K562 (cell line): ENCODE data around the gene AP3B2. TPM values are rescaled to one million over a fixed set of nuclear protein-coding genes. Genes with fewer than 3 reads are reported as not detected.

Experiments
- ADNP ChIP-seq: fragments of 200-800 bp; sonication (Bioruptor generic); IDR thresholded peaks from 2 replicates; pipeline ENCODE4 v1.6.1; 2016; ENCODE audit warnings: missing genetic modification characterization, missing compliant biosample characterization
- BRD4 ChIP-seq: fragments of 200-600 bp; sonication (generic); IDR thresholded peaks from 2 replicates; pipeline ENCODE4 v1.6.1; 2017; ENCODE audit warnings: inconsistent platforms
- CBX5 ChIP-seq: IDR thresholded peaks from 2 replicates; pipeline ENCODE4 v1.6.1; 2014; ENCODE audit warnings: low read depth, borderline replicate concordance
- EHMT2 ChIP-seq: fragments of 450-650 bp; IDR thresholded peaks from 2 replicates; pipeline ENCODE4 v1.6.1; 2018; ENCODE audit warnings: antibody characterized with exemption
- ELF4 ChIP-seq: fragments of 450-650 bp; formaldehyde crosslinking; IDR thresholded peaks from 2 replicates; pipeline ENCODE4 v1.4.0; 2022; ENCODE audit warnings: missing genetic modification characterization
- ID3 ChIP-seq, 2 experiments: fragments of 250-450 bp in 1 of 2; fragments of 450-650 bp in 1 of 2; sonication (Bioruptor Pico) in 1 of 2; IDR thresholded peaks; 2 replicates each; pipeline versions ENCODE4 v1.6.1 to v1.8.0; 2016 to 2021; ENCODE audit warnings: mild to moderate bottlenecking in 2 of 2, moderate library complexity in 2 of 2, missing compliant biosample characterization in 1 of 2, missing genetic modification characterization in 1 of 2
- JUND ChIP-seq, 2 experiments: IDR thresholded peaks; 2 replicates in 1 of 2; 3 replicates in 1 of 2; pipeline ENCODE4 v1.6.1; 2011; ENCODE audit warnings: borderline replicate concordance in 2 of 2, low read depth in 2 of 2, low read length in 2 of 2, improper control_type of control experiment in 1 of 2, missing biosample characterization in 1 of 2, missing genetic modification characterization in 1 of 2, missing genetic modification reagents in 1 of 2
- MLLT1 ChIP-seq, 2 experiments: fragments of 450-650 bp; IDR thresholded peaks; 2 replicates each; pipeline ENCODE4 v1.6.1; 2016
- REST ChIP-seq, 2 experiments: fragments of 450-650 bp; formaldehyde crosslinking in 1 of 2; IDR thresholded peaks; 2 replicates each; pipeline versions ENCODE4 v1.4.0 to v1.6.1; 2014 to 2020; ENCODE audit warnings: mild to moderate bottlenecking in 2 of 2, borderline replicate concordance in 1 of 2, low read depth in 1 of 2
- ZHX1 ChIP-seq: fragments of 150-350 bp; conservative IDR thresholded peaks from 2 replicates; pipeline ENCODE4 v1.6.1; 2014; ENCODE audit warnings: low read length
- ZNF12 ChIP-seq: sonication (generic); formaldehyde crosslinking; IDR thresholded peaks from 2 replicates; pipeline ENCODE4 v1.4.0; 2020; ENCODE audit warnings: mild to moderate bottlenecking, missing genetic modification reagents
- ZNF3 ChIP-seq: fragments of 250-450 bp; sonication (Bioruptor Pico); IDR thresholded peaks from 2 replicates; pipeline ENCODE4 v1.5.0; 2021; ENCODE audit warnings: mild to moderate bottlenecking, moderate library complexity
- polyA plus RNA-seq, 8 experiments: library from polyadenylated mRNA; depleted of rRNA in 4 of 8; stranded (reverse) in 5 of 8; unstranded in 3 of 8; fragments of >200 nt; fragmentation: Nextera tagmentation in 2 of 8; fragmentation: Illumina TruSeq in 1 of 8; extraction: Ambion mirVana in 2 of 8; extraction: Trizol in 1 of 8; gene quantifications; 2 replicates each; pipeline versions ENCODE4 v1.2.1 to v1.2.3, GENCODE V29; 2011 to 2014; ENCODE audit warnings: inconsistent platforms in 1 of 8, missing spikeins in 1 of 8
- total RNA-seq, 7 experiments: library from RNA; depleted of rRNA in 6 of 7; stranded (reverse); fragments of >200 nt in 6 of 7; fragmentation: Illumina TruSeq in 2 of 7; extraction: Trizol in 2 of 7; gene quantifications; 2 replicates each; pipeline versions ENCODE4 v1.2.1 to v1.2.3, GENCODE V29; 2011 to 2021; ENCODE audit warnings: low replicate concordance in 1 of 7

The AP3B2 gene
- total and polyA plus RNA-seq, 9 of the 15 experiments (the other 6 are each of a cell fraction or from before 2014, with no cell fraction given), result 0.03 to 0.15 (median 0.10) TPM; not detected in 2

GRCh38 chr15:82647045-82647834 lies 62.4 kb downstream of the AP3B2 start, which contains the start of gene CPEB1 (continued):
- TF ChIP-seq ID3 (CRISPR knock-in tag; IDR thresholded peaks at IDR 0.05) (no peak), ID3 (tag; IDR thresholded peaks at IDR 0.05) (peak; percentile 42; the same call in 1 of the 2 replicates), ZHX1 (no peak), EHMT2 (no peak), CBX5 (no peak), ZNF3 (CRISPR knock-in tag) (no peak), REST (IDR thresholded peaks at IDR 0.05; ENCODE audit: borderline replicate concordance) (peak; percentile 64; the same call in 1 of the 2 replicates), REST (CRISPR knock-in tag; IDR thresholded peaks at IDR 0.05; ENCODE audit: low read depth) (peak; percentile 33; the same call in 1 of the 2 replicates), ZNF12 (0 out of 2 replicates have a peak, but pooled peaks have one; percentile 23), ELF4 (CRISPR knock-in tag) (no peak), JUND (IDR thresholded peaks at IDR 0.05; ENCODE audit: borderline replicate concordance, low read depth, low read length) (0 out of 2 replicates have a peak, but pooled peaks have one; percentile 16), JUND (tag; IDR thresholded peaks at IDR 0.05; ENCODE audit: borderline replicate concordance, low read depth, low read length) (no peak), MLLT1 (IDR thresholded peaks at IDR 0.05) (no peak), BRD4 (no peak), ADNP (no peak)
